Hepatocyte (in vitro differentiated cells): ENCODE data around the gene BCOR. TPM values are rescaled to one million over a fixed set of nuclear protein-coding genes. Genes with fewer than 3 reads are reported as not detected.

Source experiments
- DNase-seq: peaks from one replicate; pipeline ENCODE4 v3.0.0-alpha.2; 2016; ENCODE audit warnings: low spot score
- H2AFZ ChIP-seq: fragments of 200-600 bp; sonication (generic); 2 replicates; pipeline ENCODE4 v1.6.0; 2016; ENCODE audit warnings: antibody characterized with exemption, mild to moderate bottlenecking
- H3K27ac ChIP-seq: fragments of 200-600 bp; sonication (generic); 2 replicates; pipeline ENCODE4 v1.5.1; 2016; ENCODE audit warnings: mild to moderate bottlenecking
- H3K27me3 ChIP-seq: fragments of 200-600 bp; sonication (generic); 2 replicates; pipeline ENCODE4 v1.6.1; 2016
- H3K36me3 ChIP-seq: fragments of 200-600 bp; sonication (generic); replicated peaks from 2 replicates; pipeline ENCODE4 v1.5.1; 2016; ENCODE audit warnings: low read depth; ENCODE audit not compliant: insufficient read depth
- H3K4me1 ChIP-seq: fragments of 200-600 bp; sonication (generic); 2 replicates; pipeline ENCODE4 v1.5.1; 2016; ENCODE audit warnings: mild to moderate bottlenecking, moderate library complexity; ENCODE audit not compliant: insufficient read depth
- H3K4me2 ChIP-seq: fragments of 200-600 bp; sonication (generic); 2 replicates; pipeline ENCODE4 v1.6.0; 2016
- H3K4me3 ChIP-seq: fragments of 200-600 bp; sonication (generic); 2 replicates; pipeline ENCODE4 v1.5.1; 2016; ENCODE audit warnings: mild to moderate bottlenecking
- H3K79me2 ChIP-seq: fragments of 200-600 bp; sonication (generic); 2 replicates; pipeline ENCODE4 v1.6.0; 2017; ENCODE audit warnings: mild to moderate bottlenecking
- H3K9me2 ChIP-seq: fragments of 200-600 bp; sonication (generic); replicated peaks from 2 replicates; pipeline ENCODE4 v1.6.0; 2017; ENCODE audit warnings: mild to moderate bottlenecking; ENCODE audit not compliant: insufficient read depth
- H3K9me3 ChIP-seq: fragments of 200-600 bp; sonication (generic); 2 replicates; pipeline ENCODE4 v1.5.1; 2016; ENCODE audit warnings: low read depth, mild to moderate bottlenecking
- H4K20me1 ChIP-seq: fragments of 200-600 bp; sonication (generic); 2 replicates; pipeline ENCODE4 v1.6.0; 2016; ENCODE audit warnings: mild to moderate bottlenecking; ENCODE audit not compliant: insufficient read depth, poor library complexity, severe bottlenecking
- EZH2 ChIP-seq: fragments of 200-600 bp; sonication (generic); IDR thresholded peaks from 2 replicates; pipeline ENCODE4 v1.6.1; 2016; ENCODE audit warnings: antibody characterized with exemption, mild to moderate bottlenecking, borderline replicate concordance
- EZH2phosphoT487 ChIP-seq: fragments of 200-600 bp; sonication (generic); IDR thresholded peaks from one replicate; pipeline ENCODE4 v1.6.1; 2018; ENCODE audit warnings: antibody characterized with exemption, mild to moderate bottlenecking, low read depth, moderate library complexity; ENCODE audit not compliant: unreplicated experiment, severe bottlenecking
- WGBS: methylation state at CpG from one replicate; pipeline ENCODE4 v1.1.6; 2016; ENCODE audit warnings: low lambda C conversion rate; ENCODE audit errors: missing lambda C conversion rate; 5-methylcytosine and 5-hydroxymethylcytosine counted together
- polyA plus RNA-seq: library from polyadenylated mRNA; unstranded; fragments of >200 nt; fragmentation: Nextera tagmentation; extraction: Ambion mirVana; gene quantifications from 2 replicates; pipeline ENCODE4 v1.2.1, GENCODE V29; 2016
- total RNA-seq: library from RNA; depleted of rRNA; stranded (reverse); fragments of >200 nt; gene quantifications from 2 replicates; pipeline ENCODE4 v1.2.3, GENCODE V29; 2014
- TF ChIP-seq, protein P1 (sequence below): fragments of 200-600 bp; sonication (generic); IDR thresholded peaks from 2 replicates; pipeline ENCODE4 v1.5.1; 2016; ENCODE audit warnings: antibody characterized with exemption, mild to moderate bottlenecking; ENCODE audit not compliant: poor library complexity

BCOR gene
- total and polyA plus RNA-seq, 2 experiments from 2014 or later: 13.6 to 22.9 TPM

DNA sequence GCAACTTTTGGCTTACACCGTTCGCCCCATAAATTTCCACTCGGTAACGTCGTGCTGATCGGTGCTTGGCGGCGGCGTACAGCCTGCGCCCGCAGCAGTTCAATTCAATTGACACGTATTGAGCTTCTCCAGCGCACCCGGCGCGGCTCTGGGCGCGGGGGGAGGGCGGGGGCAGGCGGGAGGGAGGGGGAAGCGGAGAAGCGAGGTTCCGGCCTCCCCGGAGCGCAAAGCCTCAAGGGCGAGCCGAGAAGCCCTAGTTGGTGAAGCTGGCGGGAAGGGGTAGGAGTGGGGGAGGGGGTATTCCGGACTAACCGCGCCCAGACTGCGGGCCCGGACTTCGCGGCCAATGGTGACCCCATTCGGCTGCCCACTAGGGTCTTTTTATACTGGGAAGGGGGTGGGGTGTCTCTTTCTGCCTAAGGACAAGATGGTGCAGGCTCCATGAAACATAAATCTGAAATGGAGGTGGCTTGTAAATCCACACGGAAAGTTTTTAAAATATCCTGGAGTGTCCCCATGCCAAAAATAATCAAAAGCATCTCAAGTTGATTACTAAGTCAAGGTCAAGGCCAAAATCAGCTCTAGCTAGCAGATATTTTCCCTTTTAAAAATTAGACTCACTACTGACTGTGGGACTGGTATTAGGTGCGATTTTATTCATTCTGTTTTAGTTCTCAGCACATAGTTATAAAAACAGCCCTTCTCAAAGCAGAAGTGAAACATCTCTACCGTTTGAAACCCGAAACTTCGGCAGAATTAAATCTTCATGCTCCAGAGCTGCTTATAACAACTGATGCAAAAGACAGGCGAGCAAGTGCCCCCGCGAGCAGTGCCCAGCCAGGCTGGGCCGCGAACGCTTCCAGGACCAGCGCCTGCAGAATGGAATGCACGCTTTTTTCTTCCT, 1.5 kb upstream of the BCOR start:
- peak; percentile 55 for DNase-seq
- H3K36me3 ChIP-seq: no peaks in the 10 kb centered on the region
- peaks cover 37% of the 10 kb centered on the region for H3K79me2 ChIP-seq
- TF ChIP-seq, protein P1, sequence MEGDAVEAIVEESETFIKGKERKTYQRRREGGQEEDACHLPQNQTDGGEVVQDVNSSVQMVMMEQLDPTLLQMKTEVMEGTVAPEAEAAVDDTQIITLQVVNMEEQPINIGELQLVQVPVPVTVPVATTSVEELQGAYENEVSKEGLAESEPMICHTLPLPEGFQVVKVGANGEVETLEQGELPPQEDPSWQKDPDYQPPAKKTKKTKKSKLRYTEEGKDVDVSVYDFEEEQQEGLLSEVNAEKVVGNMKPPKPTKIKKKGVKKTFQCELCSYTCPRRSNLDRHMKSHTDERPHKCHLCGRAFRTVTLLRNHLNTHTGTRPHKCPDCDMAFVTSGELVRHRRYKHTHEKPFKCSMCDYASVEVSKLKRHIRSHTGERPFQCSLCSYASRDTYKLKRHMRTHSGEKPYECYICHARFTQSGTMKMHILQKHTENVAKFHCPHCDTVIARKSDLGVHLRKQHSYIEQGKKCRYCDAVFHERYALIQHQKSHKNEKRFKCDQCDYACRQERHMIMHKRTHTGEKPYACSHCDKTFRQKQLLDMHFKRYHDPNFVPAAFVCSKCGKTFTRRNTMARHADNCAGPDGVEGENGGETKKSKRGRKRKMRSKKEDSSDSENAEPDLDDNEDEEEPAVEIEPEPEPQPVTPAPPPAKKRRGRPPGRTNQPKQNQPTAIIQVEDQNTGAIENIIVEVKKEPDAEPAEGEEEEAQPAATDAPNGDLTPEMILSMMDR: no peak
- TF ChIP-seq EZH2 (no peak), EZH2phosphoT487 (no peak)
- H3K4me1 ChIP-seq: peaks cover 47% of the 10 kb centered on the region
- H4K20me1 ChIP-seq: peaks cover 15% of the 10 kb centered on the region
- H2AFZ ChIP-seq: peak overlapping the region; percentile 29
- H3K27ac ChIP-seq: peak overlapping the region; percentile 88
- no peaks in the 10 kb centered on the region for H3K9me2 ChIP-seq
- whole genome bisulfite sequencing: 23% methylated on average over 43 of the region's 49 CpGs
- H3K27me3 ChIP-seq: peaks cover 56% of the 10 kb centered on the region
- H3K4me2 ChIP-seq: peak overlapping the region; percentile 99
- H3K4me3 ChIP-seq: peak overlapping the region; percentile 86
- no peaks in the 10 kb centered on the region for H3K9me3 ChIP-seq

DNA sequence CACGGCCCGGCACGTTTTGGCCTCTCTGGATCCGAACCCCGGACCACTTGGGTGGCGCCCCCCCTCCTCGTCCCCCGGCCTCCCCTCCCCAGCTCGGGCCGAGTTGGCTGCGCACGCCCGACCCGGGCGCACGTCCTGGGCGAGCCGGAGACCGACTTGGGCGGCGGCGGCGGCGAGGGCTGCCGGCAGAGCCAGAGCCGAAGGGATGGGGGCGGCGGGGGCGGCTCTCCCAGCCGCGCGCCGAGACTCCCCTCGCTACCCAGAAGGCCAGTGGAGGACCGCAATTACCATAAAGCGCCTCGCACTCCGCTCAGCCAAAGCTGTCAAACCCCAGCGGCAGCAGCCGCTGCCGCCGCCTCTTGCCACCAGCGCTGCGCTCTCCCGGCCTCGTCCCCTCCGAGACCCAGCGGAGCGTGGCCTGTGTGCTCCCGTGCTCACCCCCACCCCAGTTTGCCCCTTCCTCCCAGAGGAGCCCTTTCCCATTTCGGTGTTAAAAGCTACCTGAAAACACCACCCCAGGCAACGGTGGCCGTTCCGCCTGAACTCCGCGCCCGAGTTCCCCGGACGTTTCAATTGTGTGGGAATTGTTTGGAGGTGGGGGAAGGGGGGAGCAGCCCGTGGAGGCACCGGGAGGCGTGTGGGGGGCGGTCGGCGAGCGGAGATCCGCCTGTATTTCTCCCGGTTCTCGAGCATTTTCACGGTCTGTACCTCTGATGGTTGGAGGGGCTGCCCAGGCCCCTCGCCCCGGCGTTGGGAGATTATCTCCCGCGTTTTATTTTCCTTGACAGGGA, 701 bp upstream of the BCOR start:
- Histone ChIP-seq H3K27me3 (peaks cover 57% of the 10 kb centered on the region), H4K20me1 (peaks cover 23% of the 10 kb centered on the region), H2AFZ (peak overlapping the region; percentile 29), H3K9me2 (no peaks in the 10 kb centered on the region), H3K27ac (peak overlapping the region; percentile 88), H3K4me3 (peak overlapping the region; percentile 86), H3K4me2 (peak overlapping the region; percentile 99), H3K9me3 (no peaks in the 10 kb centered on the region), H3K4me1 (peaks cover 46% of the 10 kb centered on the region), H3K79me2 (peaks cover 41% of the 10 kb centered on the region), H3K36me3 (no peaks in the 10 kb centered on the region)
- WGBS: 16% methylated on average over 53 of the region's 75 CpGs
- no peak for TF ChIP-seq EZH2phosphoT487
- TF ChIP-seq, protein P1: no peak
- no peak for TF ChIP-seq EZH2
- DNase-seq: peak; percentile 83

DNA sequence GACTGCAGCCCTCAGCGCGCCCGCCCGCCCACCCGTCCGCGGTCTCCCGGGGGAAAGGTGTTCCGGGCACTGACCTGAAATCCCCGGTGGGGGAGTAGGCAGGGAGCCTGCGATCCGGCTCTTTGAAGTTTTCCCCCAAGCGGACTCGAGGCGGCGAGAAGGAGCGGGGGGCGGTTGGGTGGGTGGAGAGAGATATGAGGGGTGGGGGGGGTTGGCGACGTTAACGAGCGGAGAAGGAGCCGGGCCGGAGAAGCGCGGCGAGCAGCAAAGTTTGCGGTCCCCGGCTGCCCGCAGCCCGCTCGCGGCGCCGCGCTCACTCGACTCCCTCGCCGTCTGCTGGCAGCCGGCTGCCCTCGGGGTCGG, 636 bp downstream of the BCOR start:
- Histone ChIP-seq H3K9me2 (no peaks in the 10 kb centered on the region), H3K4me3 (peak overlapping the region; percentile 86), H3K27me3 (peaks cover 57% of the 10 kb centered on the region), H4K20me1 (peaks cover 35% of the 10 kb centered on the region), H3K36me3 (no peaks in the 10 kb centered on the region), H3K9me3 (no peaks in the 10 kb centered on the region), H2AFZ (peak overlapping the region; percentile 34), H3K79me2 (peaks cover 55% of the 10 kb centered on the region), H3K27ac (peak overlapping the region; percentile 88), H3K4me2 (peak overlapping the region; percentile 99), H3K4me1 (peaks cover 48% of the 10 kb centered on the region)
- DNase-seq: no peak
- TF ChIP-seq EZH2: no peak
- TF ChIP-seq EZH2phosphoT487: no peak
- TF ChIP-seq, protein P1: no peak
- WGBS: 11% methylated on average over 12 of the region's 42 CpGs
